Stromal cell of bone marrow (primary cell): ENCODE measurements around the gene SCG5.
"Not testable (repeated sequence)": the region's sequence is repeated elsewhere in the genome, so short reads cannot be mapped to it uniquely, and the experiment has no call there.

Source experiments
- DNase-seq: peaks from one replicate; pipeline ENCODE4 v3.0.0-alpha.2; 2012; ENCODE audit warnings: low read depth

SCG5 gene

GRCh38 chr15:32641517-32642059, at the start of gene SCG5:
Gene SCG5 (plus strand): TSS chr15:32641710. CDS start chr15:32643593, 1,883 bp downstream.
- DNase-seq: no peak

DNA sequence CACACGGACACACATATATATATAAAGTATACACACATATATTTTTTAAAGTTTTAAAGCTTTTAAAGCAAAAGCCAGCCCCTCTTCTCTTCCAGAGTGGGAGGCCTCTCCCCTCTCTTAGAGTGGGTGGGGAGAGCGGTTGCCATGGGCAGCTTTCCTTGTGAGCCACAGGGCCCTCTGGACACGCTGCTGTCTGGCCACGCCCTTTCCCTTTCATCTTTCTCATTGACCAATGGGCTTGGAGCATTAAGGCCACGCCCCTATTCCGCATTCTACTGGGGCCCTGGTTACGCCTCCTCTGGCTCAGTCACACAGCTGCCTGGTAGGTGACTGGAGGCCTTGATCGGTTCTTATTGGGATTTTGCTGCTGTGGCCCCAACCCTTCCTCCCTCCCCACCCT, 48.4 kb upstream of the SCG5 start, which contains the start of gene GOLGA8N:
TSS of gene GOLGA8N (plus strand) at position 306 of the 400 bp plus-strand sequence.
- not testable (repeated sequence) for DNase-seq

GRCh38 chr15:32609518-32609917, 32.0 kb upstream of the SCG5 start:
- DNase-seq: not testable (repeated sequence)

DNA sequence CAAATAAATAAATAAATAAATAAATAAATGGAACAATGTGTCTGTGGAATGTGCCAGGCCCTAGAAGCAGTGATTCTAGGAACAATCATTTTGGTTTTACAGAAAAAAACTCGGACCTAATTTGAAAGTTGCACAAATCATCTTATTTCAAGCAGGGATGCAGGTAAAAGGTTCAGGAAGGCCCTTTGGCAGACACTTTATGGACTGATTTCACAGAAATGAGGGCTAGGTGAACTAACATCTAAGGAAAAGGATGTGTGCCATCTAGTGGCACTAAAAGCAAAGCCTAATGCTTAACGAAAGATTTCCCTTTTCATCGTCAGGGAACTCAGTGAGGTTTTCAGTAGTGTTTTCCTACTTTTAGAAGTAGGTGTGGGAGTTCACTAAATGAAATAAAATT, 30.8 kb upstream of the SCG5 start:
- not testable (repeated sequence) for DNase-seq

GRCh38 chr15:32614712-32615050, 26.8 kb upstream of the SCG5 start:
- not testable (repeated sequence) for DNase-seq

DNA sequence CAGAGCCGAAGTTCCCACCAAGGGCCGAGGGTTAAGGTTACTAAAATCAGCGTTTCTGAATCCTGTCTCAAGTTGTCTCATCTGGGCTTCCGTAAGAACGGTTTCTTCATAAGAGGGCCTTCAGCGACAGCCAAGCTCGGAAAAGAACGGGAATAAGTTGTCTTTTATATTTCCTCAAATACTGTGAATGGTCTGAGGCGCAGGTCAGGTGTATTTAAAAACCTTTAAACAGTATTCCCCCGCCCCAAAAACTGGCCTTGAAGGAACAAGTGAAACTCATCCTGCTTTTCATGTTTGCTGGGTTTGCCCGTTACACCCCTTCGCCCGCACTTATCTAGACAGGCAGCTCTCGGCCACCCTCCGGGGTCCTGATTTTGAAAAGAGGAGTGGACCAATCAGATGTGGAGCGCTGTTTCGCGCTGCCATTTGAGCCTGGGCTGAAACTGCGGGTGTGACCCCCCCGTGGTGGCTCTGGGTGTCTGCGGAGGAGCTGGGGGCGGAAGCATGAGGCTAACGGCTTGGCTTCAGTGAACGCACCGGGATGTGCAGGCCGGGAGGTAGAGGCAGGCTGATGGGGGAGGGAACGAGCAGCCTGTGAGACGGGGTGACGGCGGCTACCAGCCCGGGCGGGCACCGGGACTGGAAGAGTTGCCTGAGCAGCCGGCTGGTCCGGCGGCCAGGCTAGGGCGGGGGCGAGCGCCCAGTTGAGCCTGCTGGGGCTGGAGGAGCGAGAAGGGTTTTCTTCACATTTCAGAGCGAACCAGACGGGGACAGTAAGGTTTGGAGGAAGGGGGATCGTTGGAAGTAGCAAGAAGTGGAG, 26.2 kb upstream of the SCG5 start, which contains the start of gene ARHGAP11A:
TSS of gene ARHGAP11A (plus strand) at position 454 of the 820 bp plus-strand sequence. CDS start 708 bp downstream, outside the sequence.
- peak; percentile 74 for DNase-seq

GRCh38 chr15:32615871-32616426, 25.6 kb upstream of the SCG5 start:
- not testable (repeated sequence) for DNase-seq

- no peak for DNase-seq
Measured at GRCh38 chr15:32636410-32636809, 5.1 kb upstream of the SCG5 start.

GRCh38 chr15:32636908-32637567, 4.5 kb upstream of the SCG5 start:
- DNase-seq: no peak

- no peak for DNase-seq
Measured at GRCh38 chr15:32637704-32638103, 3.8 kb upstream of the SCG5 start.

DNA sequence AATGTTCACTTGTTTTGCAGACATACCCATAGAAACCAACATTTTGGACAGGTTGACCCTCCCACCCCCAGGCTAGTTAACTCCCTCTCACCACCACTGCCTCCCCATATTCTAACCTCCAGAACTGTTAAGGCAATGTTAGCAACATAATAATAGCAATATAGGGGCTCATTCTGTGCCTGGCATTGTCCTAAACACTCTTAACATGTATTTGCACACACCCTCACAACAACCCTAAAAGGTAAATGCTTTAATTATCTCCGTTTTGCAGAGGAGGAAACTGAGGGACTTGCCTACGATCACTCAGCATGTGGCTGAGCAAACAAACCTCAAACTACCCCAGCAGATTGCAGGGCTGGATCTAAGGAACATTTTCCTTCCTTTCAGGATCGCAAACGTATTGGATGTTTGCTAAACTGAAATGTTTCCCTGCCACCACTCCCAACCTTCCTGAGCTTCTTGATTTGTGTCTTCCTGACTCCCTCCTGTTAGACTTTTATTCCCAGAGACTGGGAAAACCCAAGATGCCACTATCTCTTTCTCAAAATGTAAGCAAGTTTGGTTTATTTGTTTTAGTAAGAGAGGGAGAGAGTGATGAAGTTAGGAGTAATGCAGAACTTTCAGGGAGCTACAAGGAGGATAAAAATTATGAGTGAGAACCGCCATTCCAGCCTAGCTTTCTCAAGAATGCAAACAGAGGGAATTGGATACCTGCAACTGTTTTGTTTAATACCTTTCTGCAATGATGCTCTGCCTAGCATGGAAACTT, 1.3 kb downstream of the SCG5 start:
- no peak for DNase-seq

DNA sequence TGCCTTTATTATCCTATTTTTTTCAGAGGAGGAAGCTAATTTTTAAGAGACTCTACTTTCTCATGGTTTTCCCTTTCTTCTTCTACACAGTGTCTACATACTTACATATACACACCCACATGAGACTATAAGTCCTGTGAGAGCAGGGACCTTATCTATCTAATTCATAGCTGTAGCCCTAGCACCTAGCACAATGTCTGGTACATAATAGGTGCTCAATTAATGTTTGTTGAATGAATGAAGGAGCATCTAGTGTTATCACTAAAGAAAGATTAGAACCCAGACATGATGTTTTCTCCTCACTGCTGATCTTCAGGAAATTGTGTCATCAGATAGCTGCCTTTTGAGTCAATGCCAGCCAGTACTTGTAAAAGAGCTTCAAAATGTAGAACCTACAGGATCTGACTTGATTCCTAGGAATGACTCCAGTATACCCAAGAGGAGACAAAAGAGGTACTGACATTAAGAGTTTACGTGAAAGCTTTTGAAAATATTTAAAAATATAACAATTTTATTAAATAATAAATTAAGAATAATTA, 2.5 kb downstream of the SCG5 start:
- DNase-seq: no peak

- no peak for DNase-seq
Measured at GRCh38 chr15:32646291-32646690, 4.8 kb downstream of the SCG5 start.

DNA sequence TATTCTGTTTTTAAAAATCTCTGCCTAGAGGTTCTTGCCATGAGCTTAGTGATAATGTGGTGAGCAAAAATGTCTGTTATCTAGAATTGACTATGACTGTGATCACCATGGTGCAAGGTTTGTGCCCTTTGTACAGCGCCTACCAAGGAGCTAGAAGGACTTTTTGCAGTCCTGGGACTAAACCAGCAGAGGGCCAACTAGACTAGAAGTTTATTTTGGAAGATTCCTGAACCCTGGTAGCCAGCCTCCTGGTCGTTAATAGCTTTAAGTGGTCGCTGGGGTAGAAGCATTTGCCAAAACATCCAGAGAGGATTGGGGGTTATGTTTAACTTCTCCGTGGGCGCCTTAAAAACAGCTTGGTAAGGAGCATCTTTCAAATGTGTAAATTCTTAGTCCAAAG, 7.8 kb downstream of the SCG5 start:
- peak; percentile 17 for DNase-seq

DNA sequence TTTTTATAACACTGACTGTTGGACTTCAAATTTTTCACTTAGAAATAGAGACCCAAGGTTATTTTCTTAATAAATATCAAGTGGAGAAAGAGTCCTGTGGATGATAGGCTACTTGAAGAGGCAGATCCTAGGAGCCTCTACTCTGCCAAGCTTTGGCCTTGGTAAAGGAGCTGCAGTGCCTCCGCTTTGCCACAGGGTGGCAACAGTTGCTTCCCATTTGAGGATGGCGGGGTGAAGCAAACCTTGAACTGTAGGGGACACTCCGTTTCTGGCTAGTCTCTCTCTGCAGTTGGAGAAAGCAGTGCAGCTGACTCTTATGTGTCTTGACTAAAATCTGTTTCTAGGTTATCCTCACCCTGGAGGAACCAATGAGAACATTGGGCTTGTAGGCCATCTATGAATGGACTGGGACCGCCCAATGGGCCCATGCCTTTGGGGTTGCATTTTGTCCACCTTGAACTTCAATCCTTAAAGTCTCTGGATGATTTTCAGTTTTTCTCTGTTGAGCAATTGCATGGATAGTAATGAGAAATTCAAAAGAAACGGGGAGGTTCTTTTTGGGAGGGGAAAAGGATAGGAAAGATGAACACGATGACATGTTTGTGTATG, 9.8 kb downstream of the SCG5 start:
- DNase-seq: peak; percentile 43

DNA sequence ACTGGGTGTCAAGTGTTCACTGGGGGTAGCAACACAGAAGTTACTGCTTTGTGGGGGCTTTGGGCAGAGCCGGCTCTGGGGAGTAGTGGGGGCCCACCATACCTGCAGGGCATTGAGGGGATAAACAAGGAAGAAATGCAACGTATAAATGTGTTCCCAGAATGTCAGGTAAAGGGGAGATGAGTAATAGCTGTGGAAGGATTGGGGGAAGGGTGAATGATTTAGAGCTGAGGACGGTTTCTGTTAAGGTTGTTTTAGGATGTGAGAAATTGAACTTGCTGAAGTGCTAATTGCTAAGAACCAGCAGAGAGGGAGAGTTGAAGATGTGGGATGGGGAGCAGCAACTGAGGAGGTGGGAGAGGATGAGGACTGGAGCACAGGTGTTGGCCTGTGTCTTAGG, 10.7 kb downstream of the SCG5 start:
- no peak for DNase-seq

DNA sequence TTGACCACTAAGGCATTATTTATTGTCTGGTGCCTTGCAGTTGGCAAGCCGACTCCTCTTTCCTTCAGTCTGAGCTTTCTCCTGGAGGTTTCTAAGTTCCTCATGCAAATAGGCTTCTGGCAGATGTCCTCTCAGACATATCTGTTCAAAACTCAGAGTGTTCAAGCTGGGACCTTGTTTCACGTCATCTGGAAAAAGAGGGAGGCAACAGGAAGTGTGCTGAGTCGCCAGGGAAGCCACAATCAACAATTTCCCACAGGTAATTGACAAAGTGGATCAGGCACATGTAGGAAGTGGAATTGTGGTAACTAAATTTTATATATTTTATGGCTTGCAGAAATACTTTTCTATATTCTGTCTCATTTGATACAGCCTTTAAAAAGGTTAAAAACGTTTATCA, 14.6 kb downstream of the SCG5 start:
- DNase-seq: no peak

DNA sequence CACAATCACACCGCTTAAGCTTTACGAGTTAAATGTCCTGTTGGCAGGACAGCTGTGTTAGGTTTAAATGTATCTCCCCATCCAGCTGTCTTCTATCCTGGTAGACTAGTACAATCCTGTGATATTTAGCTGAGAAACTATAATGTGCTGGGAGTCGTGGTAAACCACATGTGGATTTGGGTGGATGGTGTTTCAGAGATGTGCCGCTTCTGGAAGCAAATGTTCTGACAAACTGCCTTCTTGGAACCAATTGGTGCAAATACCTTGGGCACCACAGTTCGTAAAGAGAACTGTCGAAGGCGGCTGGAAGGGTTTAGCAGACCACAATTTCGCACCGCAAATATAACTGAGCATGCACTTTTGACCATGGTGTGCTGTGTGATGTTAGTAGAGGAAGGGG, 15.0 kb downstream of the SCG5 start:
- no peak for DNase-seq

DNA sequence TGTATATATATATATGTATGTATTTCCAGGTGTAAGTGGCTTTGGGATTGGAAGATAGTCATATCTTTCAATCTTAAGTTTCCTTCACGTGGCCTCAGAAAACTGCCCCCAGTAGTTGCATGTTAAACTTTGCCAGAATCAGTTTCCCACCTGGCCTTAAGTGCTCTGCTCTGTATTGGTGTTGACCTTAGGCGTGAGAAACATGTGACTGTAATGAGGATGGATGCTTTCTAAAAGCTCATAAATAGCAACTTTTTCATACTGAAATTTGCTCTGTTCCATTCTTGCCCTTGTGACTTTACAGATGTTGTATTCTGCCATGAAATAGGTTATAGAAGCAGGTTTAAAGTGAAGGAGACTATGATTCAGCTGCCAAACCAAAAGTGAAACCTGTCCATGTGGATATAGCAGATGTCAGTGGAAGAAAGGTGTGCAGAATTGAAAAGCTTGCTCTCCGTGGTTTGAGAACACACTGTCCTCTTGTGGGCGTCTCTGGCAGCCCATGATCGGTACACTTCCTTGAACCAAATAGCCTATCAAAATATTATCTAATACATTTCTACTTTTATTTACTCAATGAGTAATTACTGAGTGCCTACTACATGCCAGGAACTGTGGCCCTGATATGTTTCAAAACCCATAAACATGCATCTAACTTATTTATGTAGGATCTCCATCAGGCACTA, 15.8 kb downstream of the SCG5 start:
- DNase-seq: no peak

- no peak for DNase-seq
Measured at GRCh38 chr15:32657941-32658340, 16.4 kb downstream of the SCG5 start.
